ENCODE data around the gene PRSS50.
"Not testable (repeated sequence)": the region's sequence is repeated elsewhere in the genome, so short reads cannot be mapped to it uniquely, and the experiment has no call there.

- not testable (repeated sequence) for TF ChIP-seq POLR2A (IDR thresholded peaks at IDR 0.05); POLR2AphosphoS5 (IDR thresholded peaks at IDR 0.05; ENCODE audit: insufficient read depth in 1 of 2, low read depth in 1 of 2); CTCF (IDR thresholded peaks at IDR 0.05)
These were observed 13.3 kb downstream of the PRSS50 start for GRCh38 chr3:46704346-46704745.

All from vagina (tissue), 2 donors.